ENCODE data around the gene ARID3A.
"Not testable (repeated sequence)": the region's sequence is repeated elsewhere in the genome, so short reads cannot be mapped to it uniquely, and the experiment has no call there.

ARID3A gene

DNA sequence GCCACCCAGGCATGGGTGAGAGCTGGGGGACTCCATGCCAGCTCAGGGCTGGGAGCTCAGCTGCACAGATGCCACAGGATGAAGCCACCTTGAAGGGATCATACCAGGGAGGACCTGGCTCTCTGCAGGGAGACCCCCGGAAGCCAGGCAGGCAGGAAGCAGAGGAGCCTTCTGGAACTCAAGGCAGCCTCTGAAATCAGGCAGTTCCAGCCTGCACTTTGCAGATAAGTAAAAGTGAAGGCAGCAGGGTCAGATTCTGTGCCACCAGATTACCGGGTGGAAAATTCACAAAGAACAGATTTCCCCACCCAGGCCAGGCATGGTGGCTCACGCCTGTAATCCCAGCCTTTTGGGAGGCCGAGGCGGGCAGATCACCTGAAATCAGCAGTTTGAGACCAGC is 92.6 kb downstream of the ARID3A start:
- peak overlapping the region in 7 of 11 experiments; percentile 8 to 95 (median 44); a peak in 11 of 22 replicates for H3K27ac ChIP-seq
- no peaks in the 10 kb centered on the region for H3K9me3 ChIP-seq (replicated peaks in 1 of 11)
- H3K4me3 ChIP-seq: peak overlapping the region in 8 of 10 experiments; percentile 6 to 100 (median 97); a peak in 8 of 20 replicates
- no peak for TF ChIP-seq Cebpa-rat (IDR thresholded peaks at IDR 0.05)
- H3K9ac ChIP-seq: peak overlapping the region; percentile 95 to 100 (median 98)
- peaks cover 37 to 49% (median 46%) of the 10 kb centered on the region in 10 experiments for H3K4me1 ChIP-seq
- H3K36me3 ChIP-seq: peaks cover 30 to 64% (median 50%) of the 10 kb centered on the region in 11 experiments
- H4K20me1 ChIP-seq: peaks cover 70 to 74% (median 71%) of the 10 kb centered on the region in 11 experiments
- H3K4me2 ChIP-seq: peak overlapping the region; percentile 90 to 100 (median 99)
- H3K27me3 ChIP-seq: no peaks in the 10 kb centered on the region

DNA sequence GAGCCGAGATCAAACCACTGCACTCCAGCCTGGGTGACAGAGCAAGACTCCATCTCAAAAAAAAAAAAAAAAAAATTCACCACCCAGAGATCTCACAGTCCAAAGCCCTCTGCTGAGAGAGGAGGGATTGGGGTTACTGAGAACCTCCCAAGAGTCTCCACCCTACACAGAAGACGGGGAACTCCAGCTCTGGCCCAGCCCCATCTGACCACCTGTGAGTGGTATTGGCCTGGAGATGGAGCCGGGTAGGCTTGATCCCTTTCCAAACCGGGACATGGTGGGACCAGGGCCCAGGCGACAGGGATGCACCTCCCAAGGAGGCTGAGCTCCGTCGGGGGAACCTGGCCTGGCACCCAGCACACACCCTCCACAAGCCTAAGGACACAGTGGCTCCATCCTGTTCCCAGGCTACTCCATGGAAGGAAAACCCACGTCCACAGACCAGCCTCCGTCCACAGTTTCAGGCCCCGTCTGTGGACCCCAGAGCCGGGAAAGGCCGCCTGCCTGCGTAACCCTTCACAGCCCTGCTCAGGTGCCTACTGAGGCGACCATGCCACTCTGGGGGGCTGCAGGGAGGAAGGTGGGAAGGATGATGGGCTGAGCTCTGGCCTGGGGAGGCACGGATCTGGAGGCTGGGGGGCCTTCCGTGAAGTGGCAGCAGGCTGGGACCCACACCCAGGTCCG is 93.2 kb downstream of the ARID3A start:
- peak overlapping the region; percentile 86 to 100 (median 97) for H3K4me3 ChIP-seq
- H3K27ac ChIP-seq: peak overlapping the region in 7 of 11 experiments; percentile 94 to 99 (median 96); a peak in 11 of 22 replicates
- H3K36me3 ChIP-seq: peaks cover 24 to 57% (median 43%) of the 10 kb centered on the region in 11 experiments
- peak overlapping the region; percentile 95 to 100 (median 98) for H3K9ac ChIP-seq
- peaks cover 64 to 67% (median 65%) of the 10 kb centered on the region in 11 experiments for H4K20me1 ChIP-seq
- H3K27me3 ChIP-seq: no peaks in the 10 kb centered on the region
- peaks cover 37 to 49% (median 46%) of the 10 kb centered on the region in 10 experiments for H3K4me1 ChIP-seq
- TF ChIP-seq Cebpa-rat (IDR thresholded peaks at IDR 0.05): no peak
- H3K4me2 ChIP-seq: peak overlapping the region; percentile 90 to 100 (median 99)
- no peaks in the 10 kb centered on the region for H3K9me3 ChIP-seq (replicated peaks in 1 of 11)

DNA sequence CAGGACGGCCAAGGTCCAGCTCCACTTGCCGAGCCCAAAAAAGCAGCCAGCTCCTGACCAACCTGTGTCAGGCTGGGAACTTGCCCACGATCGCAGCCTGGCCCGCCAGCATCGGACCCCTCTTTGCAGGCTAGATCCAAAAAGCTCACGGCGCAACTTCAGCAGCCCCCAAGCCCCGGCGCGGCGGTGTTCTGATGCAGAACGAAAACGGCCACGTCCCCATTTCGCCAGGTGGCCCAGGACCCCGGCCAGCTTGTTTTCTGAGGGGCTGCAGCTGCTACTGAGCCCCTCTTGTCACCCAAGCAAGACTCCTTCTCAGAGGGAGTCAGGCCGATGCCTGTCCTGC is 93.8 kb downstream of the ARID3A start:
- peak overlapping the region; percentile 95 to 100 (median 98) for H3K9ac ChIP-seq
- H3K27me3 ChIP-seq: no peaks in the 10 kb centered on the region
- peaks cover 59 to 62% (median 59%) of the 10 kb centered on the region in 11 experiments for H4K20me1 ChIP-seq
- TF ChIP-seq Cebpa-rat (IDR thresholded peaks at IDR 0.05): no peak
- H3K9me3 ChIP-seq (replicated peaks in 1 of 11): no peaks in the 10 kb centered on the region
- peak overlapping the region; percentile 94 to 99 (median 97); a peak in 18 of 22 replicates for H3K27ac ChIP-seq
- peaks cover 18 to 52% (median 38%) of the 10 kb centered on the region in 11 experiments for H3K36me3 ChIP-seq
- H3K4me3 ChIP-seq: peak overlapping the region; percentile 86 to 100 (median 97)
- H3K4me1 ChIP-seq: peaks cover 37 to 49% (median 46%) of the 10 kb centered on the region in 10 experiments
- peak overlapping the region; percentile 90 to 100 (median 99) for H3K4me2 ChIP-seq

DNA sequence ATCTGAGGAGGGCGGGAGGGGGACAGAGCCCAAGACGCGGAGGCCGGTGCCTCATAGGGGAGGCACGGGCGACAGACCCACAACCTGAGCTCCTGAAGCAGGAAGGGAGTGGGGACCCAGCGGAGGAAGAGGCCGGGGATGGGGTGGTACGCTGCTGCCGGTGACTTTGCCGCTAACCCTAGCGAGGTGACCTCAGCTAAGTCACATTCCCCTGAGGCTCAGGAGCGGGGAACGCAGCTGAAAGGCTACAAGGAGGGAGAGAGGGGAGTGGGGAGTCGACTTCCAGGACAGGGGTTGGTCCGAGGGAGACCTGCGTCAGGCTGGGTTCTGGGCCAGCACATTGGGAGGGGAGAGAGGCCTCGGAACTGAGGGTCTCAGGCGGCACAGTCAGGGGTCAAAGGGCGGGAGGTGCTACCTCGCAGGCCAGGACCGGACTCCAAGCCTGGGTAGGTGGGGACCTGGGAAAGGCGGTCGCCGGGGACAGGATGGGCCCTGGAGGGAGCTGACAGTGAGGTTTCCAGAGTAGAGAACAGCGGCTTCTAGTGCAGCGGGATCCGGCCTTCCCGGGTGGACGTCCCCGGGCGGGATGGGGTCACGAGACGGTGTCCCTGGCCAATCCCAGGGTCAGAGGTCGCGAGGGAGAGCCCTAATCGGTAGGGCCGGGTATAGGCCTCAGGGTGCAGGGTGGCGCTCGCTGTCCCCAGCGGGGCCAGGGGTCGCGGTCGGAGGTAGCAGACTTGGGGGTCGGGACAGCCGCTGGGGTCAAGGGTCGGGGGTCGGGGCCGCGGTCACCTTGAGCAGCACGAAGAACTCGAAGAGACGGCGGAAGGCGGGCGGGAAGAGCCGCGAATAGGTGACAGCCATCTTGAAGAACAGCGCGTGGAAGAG is 94.4 kb downstream of the ARID3A start:
- H3K4me1 ChIP-seq: peaks cover 37 to 49% (median 46%) of the 10 kb centered on the region in 10 experiments
- peak overlapping the region; percentile 86 to 100 (median 97) for H3K4me3 ChIP-seq
- H4K20me1 ChIP-seq: peaks cover 52 to 56% (median 53%) of the 10 kb centered on the region in 11 experiments
- no peak for TF ChIP-seq Cebpa-rat (IDR thresholded peaks at IDR 0.05)
- no peaks in the 10 kb centered on the region for H3K27me3 ChIP-seq
- H3K36me3 ChIP-seq: peaks cover 12 to 46% (median 32%) of the 10 kb centered on the region in 11 experiments; a peak in 21 of 22 replicates
- peak overlapping the region; percentile 90 to 100 (median 99) for H3K4me2 ChIP-seq
- H3K27ac ChIP-seq: peak overlapping the region; percentile 94 to 99 (median 97)
- H3K9ac ChIP-seq: peak overlapping the region; percentile 95 to 100 (median 98)
- H3K9me3 ChIP-seq (replicated peaks in 1 of 11): no peaks in the 10 kb centered on the region

DNA sequence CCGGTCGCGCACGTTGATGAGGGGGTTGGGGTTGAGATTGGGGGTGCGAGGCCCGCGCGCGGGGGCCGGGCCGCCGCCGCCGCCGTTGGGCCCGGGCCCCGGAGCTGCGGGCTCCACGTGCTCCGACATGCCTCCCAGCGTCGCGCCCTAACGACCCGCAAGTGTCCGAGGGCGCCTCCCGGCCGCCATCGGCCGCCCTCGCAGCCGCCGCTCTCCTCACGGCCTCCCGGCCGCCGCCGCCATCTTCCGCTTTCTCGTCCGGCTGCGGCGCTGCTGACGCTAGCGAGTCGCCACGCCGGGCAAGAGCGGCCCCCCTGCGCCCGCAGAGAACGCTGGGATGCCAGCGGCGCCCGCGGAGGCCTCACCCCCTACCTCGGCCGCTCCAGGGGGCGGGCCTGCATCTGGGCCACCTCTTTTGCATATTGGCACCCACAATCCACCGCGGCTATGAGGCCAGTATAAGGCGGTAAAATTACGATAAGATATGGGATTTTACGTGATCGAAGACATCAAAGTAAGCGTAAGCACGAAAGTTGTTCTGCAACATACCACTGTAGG is 95.1 kb downstream of the ARID3A start, which contains the start of gene TMEM259:
Gene TMEM259 (minus strand): TSS at position 256 of the 558 bp plus-strand sequence. CDS start 127 bp downstream, at position 129.
- Histone ChIP-seq H3K27ac (peak within 1 kb of the TSS; percentile 94 to 99 (median 97)), H3K4me1 (peaks cover 37 to 51% (median 47%) of the 10 kb centered on the region in 10 experiments), H3K4me3 (peak within 1 kb of the TSS; percentile 86 to 100 (median 97)), H4K20me1 (peaks cover 45 to 49% (median 46%) of the 10 kb centered on the region in 11 experiments), H3K4me2 (peak within 1 kb of the TSS; percentile 90 to 100 (median 99)), H3K27me3 (peaks cover 0 to 6% (median 4%) of the 10 kb centered on the region in 11 experiments; a peak in 19 of 22 replicates), H3K9ac (peak within 1 kb of the TSS; percentile 95 to 100 (median 98)), H3K36me3 (peaks cover 7 to 39% (median 27%) of the 10 kb centered on the region in 11 experiments; a peak in 18 of 22 replicates), H3K9me3 (replicated peaks in 1 of 11) (no peaks in the 10 kb centered on the region)
- no peak for TF ChIP-seq Cebpa-rat (IDR thresholded peaks at IDR 0.05)

DNA sequence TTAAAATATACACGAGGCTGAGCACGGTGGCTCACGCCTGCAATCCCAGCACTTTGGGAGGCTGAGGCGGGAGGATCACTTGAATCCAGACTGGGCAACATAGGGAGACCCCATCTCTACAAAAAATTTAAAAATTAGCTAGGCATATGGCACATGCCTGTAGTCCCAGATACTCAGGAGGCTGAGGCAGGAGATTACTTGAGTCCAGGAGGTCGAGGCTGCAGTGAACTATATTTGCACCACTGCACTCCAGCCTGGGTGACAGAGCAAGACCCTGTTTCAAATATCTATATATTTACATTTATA is 98.0 kb downstream of the ARID3A start:
- not testable (repeated sequence) for H3K36me3 ChIP-seq; H3K9me3 ChIP-seq (replicated peaks in 1 of 11); H3K9ac ChIP-seq; H3K4me3 ChIP-seq; H3K4me2 ChIP-seq; H3K27ac ChIP-seq
- Histone ChIP-seq H3K27me3 (peaks cover 10 to 35% (median 33%) of the 10 kb centered on the region in 11 experiments; a peak in 21 of 22 replicates), H4K20me1 (peaks cover 16 to 34% (median 27%) of the 10 kb centered on the region in 11 experiments), H3K4me1 (peaks cover 16 to 55% (median 48%) of the 10 kb centered on the region in 10 experiments)

DNA sequence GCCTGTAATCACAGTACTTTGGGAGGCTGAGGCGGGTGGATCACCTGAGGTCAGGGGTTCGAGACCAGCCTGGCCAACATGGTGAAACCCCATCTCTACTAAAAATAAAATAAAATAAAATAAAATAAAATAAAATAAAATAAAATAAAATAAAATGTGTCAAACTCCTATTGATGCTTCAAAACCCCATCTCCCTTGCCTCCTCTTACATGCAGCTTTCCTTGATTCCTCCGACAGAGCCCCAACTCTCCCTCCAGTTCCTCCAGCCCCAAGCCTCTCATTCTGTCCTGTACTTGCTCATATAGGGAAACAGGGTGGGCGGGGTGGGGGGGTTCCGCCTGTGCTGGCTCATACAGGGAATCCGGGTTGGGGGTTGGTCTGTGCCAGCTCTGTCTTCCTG is 99.2 kb downstream of the ARID3A start:
- H3K4me3 ChIP-seq: not testable (repeated sequence)

More for the DNA sequence above, 99.2 kb downstream of the ARID3A start:
- H3K4me2 ChIP-seq; H3K27ac ChIP-seq; H3K9ac ChIP-seq; H3K36me3 ChIP-seq; H3K9me3 ChIP-seq (replicated peaks in 1 of 11): not testable (repeated sequence)
- peaks cover 10 to 47% (median 45%) of the 10 kb centered on the region in 11 experiments; a peak in 21 of 22 replicates for H3K27me3 ChIP-seq
- H4K20me1 ChIP-seq: peaks cover 4 to 33% (median 16%) of the 10 kb centered on the region in 11 experiments; a peak in 20 of 22 replicates
- H3K4me1 ChIP-seq: peaks cover 8 to 50% (median 39%) of the 10 kb centered on the region in 10 experiments; a peak in 19 of 20 replicates
